GM23338 (cell line): ENCODE measurements around the gene GJC1.

Source experiments
- CREB1 ChIP-seq: fragments of 250-450 bp; sonication (Bioruptor Pico); IDR thresholded peaks from 2 replicates; pipeline ENCODE4 v1.5.0; 2020; ENCODE audit warnings: low read depth, mild to moderate bottlenecking, moderate library complexity
- CTCF ChIP-seq, 2 experiments: fragments of 200-600 bp in 1 of 2; sonication (generic) in 1 of 2; conservative IDR thresholded peaks; 2 replicates each; pipeline versions ENCODE4 v1.5.1 to v1.6.1; 2016 to 2017; ENCODE audit warnings: antibody characterized with exemption in 2 of 2, low read depth in 2 of 2, mild to moderate bottlenecking in 2 of 2, moderate library complexity in 1 of 2
- ETS1 ChIP-seq: IDR thresholded peaks from 2 replicates; pipeline ENCODE4 v1.6.1; 2016; ENCODE audit warnings: antibody characterized with exemption
- EZH2 ChIP-seq: fragments of 200-600 bp; sonication (generic); IDR thresholded peaks from one replicate; pipeline ENCODE4 v1.8.0; 2017; ENCODE audit warnings: antibody characterized with exemption, mild to moderate bottlenecking, low read depth; ENCODE audit not compliant: unreplicated experiment
- EZH2phosphoT487 ChIP-seq: fragments of 200-600 bp; sonication (generic); IDR thresholded peaks from one replicate; pipeline ENCODE4 v1.8.1; 2018; ENCODE audit warnings: antibody characterized with exemption; ENCODE audit not compliant: unreplicated experiment
- JUNB ChIP-seq: IDR thresholded peaks from one replicate; pipeline ENCODE4 v1.6.1; 2016; ENCODE audit warnings: antibody characterized with exemption; ENCODE audit not compliant: unreplicated experiment
- NANOG ChIP-seq: IDR thresholded peaks from 2 replicates; pipeline ENCODE4 v1.6.1; 2016; ENCODE audit warnings: antibody characterized with exemption, borderline replicate concordance
- POLR2AphosphoS5 ChIP-seq: IDR thresholded peaks from 2 replicates; pipeline ENCODE4 v1.6.1; 2016; ENCODE audit warnings: antibody characterized with exemption, low read depth
- REST ChIP-seq: IDR thresholded peaks from one replicate; pipeline ENCODE4 v1.6.1; 2018; ENCODE audit warnings: antibody characterized with exemption; ENCODE audit not compliant: unreplicated experiment
- ZNF331 ChIP-seq: fragments of 250-450 bp; sonication (Bioruptor Pico); IDR thresholded peaks from 2 replicates; pipeline ENCODE4 v1.5.0; 2020; ENCODE audit warnings: low read depth, mild to moderate bottlenecking, moderate library complexity

- no peak for TF ChIP-seq EZH2
- TF ChIP-seq EZH2phosphoT487 = no peak
- TF ChIP-seq CTCF (conservative IDR thresholded peaks at IDR 0.05; ENCODE audit: low read depth in 2 of 2) = no peak
- no peak for TF ChIP-seq ZNF331 (CRISPR knock-in tag)
- no peak for TF ChIP-seq POLR2AphosphoS5
- TF ChIP-seq JUNB = no peak
- no peak for TF ChIP-seq REST
- TF ChIP-seq CREB1 (CRISPR knock-in tag) = no peak
- no peak for TF ChIP-seq ETS1
- TF ChIP-seq NANOG = no peak
These were observed 32.3 kb downstream of the GJC1 start for GRCh38 chr17:44797802-44798201.
